Measurements from ENCODE around the gene SMG6. TPM values are rescaled to one million over a fixed set of nuclear protein-coding genes. Genes with fewer than 3 reads are reported as not detected.
A peak's percentile ranks its signal among the peaks of the same experiment; 100 is the strongest.

Gene SMG6
- total RNA-seq, 1 donor, result 49.3 TPM

GRCh38 chr17:2124391-2124790, 179.2 kb downstream of the SMG6 start:
- DNase-seq (ENCODE audit: low read depth), result no peak
- no peak for TF ChIP-seq CTCF (IDR thresholded peaks at IDR 0.05; ENCODE audit: insufficient read depth, low read length)
- no peak overlapping the region for H3K4me3 ChIP-seq (ENCODE audit: low read depth, low read length)

GRCh38 chr17:2123375-2124251, 180.0 kb downstream of the SMG6 start:
- peak overlapping the region; percentile 13 for H3K4me3 ChIP-seq (ENCODE audit: low read depth, low read length)
- DNase-seq (ENCODE audit: low read depth), result peak; percentile 85
- TF ChIP-seq CTCF (IDR thresholded peaks at IDR 0.05; ENCODE audit: insufficient read depth, low read length), result peak; percentile 18

GRCh38 chr17:2122641-2123302, 180.8 kb downstream of the SMG6 start:
- H3K4me3 ChIP-seq (ENCODE audit: low read depth, low read length), result peak overlapping the region; percentile 34
- peak; percentile 92 for DNase-seq (ENCODE audit: low read depth)
- TF ChIP-seq CTCF (IDR thresholded peaks at IDR 0.05; ENCODE audit: insufficient read depth, low read length), result peak; percentile 22

GRCh38 chr17:2120586-2121335, 182.8 kb downstream of the SMG6 start:
- no peak for TF ChIP-seq CTCF (IDR thresholded peaks at IDR 0.05; ENCODE audit: insufficient read depth, low read length)
- DNase-seq (ENCODE audit: low read depth), result peak; percentile 81

GRCh38 chr17:2113279-2113622, 190.3 kb downstream of the SMG6 start:
- no peak for DNase-seq (ENCODE audit: low read depth)
- no peak overlapping the region for H3K4me3 ChIP-seq (ENCODE audit: low read depth, low read length)
- TF ChIP-seq CTCF (IDR thresholded peaks at IDR 0.05; ENCODE audit: insufficient read depth, low read length), result no peak

More at GRCh38 chr17:2120586-2121335, 182.8 kb downstream of the SMG6 start:
- H3K4me3 ChIP-seq (ENCODE audit: low read depth, low read length), result no peak overlapping the region

- no peak for TF ChIP-seq CTCF (IDR thresholded peaks at IDR 0.05; ENCODE audit: insufficient read depth, low read length)
- DNase-seq (ENCODE audit: low read depth), result peak; percentile 53
- no peak overlapping the region for H3K4me3 ChIP-seq (ENCODE audit: low read depth, low read length)
Measured at GRCh38 chr17:2111691-2112090, 191.9 kb downstream of the SMG6 start.
